Right kidney (tissue), 1 donor: ENCODE measurements around the gene FCER1G.
"Not testable (repeated sequence)": the region's sequence is repeated elsewhere in the genome, so short reads cannot be mapped to it uniquely, and the experiment has no call there.

Source experiments
- DNase-seq: peaks from one replicate; pipeline ENCODE4 v3.0.0-alpha.2; 2016

The FCER1G gene

DNA sequence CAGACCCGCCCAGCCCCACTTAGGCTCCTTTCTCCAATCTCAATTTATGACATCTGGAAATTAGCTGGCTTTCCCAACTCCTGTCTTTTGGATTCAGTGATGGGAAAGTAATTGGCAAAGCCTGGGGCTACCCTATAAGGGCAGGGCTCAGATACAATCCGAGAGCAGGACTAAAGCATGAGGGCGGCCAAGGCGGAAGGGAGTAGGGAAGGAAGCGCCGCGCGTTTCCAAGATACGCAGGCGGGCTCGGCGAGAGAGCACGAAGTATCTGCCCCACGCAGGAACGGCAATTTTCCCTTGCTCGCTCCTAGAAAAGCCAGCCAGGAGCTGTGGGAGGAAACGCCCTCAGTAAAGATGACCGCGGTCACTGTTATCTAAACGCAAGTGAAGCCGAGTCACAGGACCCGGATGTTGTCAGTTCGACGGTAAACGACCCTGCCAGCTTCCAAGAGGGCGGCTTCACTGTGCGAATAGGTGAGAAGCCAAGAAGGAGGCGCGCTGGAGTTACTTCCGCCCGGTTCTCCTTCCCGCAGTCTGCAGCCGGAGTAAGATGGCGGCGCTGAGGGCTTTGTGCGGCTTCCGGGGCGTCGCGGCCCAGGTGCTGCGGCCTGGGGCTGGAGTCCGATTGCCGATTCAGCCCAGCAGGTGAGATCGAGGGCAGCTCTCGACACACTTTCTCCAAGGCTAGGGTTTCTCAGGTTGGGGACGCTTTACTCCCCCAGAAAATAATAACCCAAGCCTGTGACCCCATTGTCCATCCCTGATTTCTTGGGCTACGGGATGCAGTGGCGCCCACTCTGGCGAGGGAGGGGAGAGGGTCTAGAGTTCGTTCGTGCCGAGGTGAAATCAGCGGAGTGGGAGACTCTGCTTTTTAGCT lies 13.0 kb upstream of the FCER1G start, which contains the start of gene NDUFS2:
NDUFS2 (plus strand) TSS at position 532 of the 877 bp plus-strand sequence; CDS start at position 551, 19 bp downstream.
- peak; percentile 92 for DNase-seq

DNA sequence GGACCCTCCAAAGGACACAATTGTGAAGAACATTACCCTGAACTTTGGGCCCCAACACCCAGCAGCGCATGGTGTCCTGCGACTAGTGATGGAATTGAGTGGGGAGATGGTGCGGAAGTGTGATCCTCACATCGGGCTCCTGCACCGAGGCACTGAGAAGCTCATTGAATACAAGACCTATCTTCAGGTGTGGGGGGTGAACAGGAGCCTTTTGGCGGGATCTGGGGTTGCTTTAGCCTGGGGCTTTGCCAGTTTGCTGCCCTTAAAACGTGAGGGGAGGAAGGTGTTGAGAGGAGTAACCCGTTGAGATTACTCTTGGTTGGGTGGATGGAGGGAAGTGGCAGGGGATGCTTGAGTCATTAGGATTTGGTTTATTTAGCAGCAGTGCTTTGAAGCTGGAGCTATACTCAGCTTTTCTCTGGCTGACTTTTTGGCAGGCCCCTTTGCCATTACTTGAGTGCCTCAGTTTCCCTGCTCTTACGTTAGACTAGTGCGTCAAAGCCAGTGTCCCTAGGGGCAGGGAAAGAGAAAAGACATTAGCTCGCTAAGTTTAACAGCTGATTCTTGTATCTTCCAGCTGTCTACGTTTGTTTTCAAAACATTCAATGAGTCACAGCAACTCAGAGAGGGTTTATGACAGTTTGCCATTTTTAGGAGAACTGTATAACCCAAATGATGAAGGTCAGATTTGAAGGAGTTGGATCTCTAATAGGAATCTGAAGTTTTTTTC lies 8.5 kb upstream of the FCER1G start:
- DNase-seq: no peak

DNA sequence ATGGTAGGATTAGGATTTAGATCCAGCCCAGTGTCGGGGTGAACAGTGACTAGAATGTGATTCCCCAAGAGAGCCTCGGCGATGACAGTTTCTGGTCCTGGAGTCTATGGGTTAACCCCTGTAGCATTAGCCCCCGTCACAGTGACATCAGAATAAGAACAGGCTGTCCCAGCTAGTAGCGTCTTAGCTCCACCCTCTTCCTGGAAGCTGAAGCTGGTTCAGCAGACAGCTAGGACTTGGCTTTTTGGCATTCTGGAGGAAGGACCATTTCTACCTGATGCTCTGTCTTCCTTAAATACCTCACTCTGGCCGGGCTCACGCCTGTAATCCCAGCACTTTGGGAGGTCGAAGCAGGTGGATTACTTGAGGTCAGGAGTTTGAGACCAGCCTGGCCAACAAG lies 7.9 kb upstream of the FCER1G start:
- no peak for DNase-seq

DNA sequence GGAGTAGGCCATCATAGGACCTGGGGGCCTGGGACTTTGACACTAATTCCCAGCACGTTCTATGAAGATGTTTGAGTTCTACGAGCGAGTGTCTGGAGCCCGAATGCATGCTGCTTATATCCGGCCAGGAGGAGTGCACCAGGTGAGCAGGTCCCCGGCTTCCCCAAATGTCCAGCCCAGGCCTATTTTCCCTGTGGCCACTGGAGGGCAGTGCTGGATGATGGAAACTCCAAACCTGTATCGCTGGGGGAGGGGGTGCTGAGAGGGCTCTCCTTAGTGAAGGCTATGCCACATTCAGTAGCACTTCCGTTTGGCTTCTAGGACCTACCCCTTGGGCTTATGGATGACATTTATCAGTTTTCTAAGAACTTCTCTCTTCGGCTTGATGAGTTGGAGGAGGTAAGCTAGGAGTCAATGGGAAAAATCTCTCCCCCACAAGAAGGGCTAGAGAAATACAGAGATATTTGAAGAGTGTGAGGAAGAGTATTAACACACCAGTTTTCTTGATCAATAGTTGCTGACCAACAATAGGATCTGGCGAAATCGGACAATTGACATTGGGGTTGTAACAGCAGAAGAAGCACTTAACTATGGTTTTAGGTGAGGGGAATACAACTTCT lies 5.2 kb upstream of the FCER1G start:
- DNase-seq: peak; percentile 52

DNA sequence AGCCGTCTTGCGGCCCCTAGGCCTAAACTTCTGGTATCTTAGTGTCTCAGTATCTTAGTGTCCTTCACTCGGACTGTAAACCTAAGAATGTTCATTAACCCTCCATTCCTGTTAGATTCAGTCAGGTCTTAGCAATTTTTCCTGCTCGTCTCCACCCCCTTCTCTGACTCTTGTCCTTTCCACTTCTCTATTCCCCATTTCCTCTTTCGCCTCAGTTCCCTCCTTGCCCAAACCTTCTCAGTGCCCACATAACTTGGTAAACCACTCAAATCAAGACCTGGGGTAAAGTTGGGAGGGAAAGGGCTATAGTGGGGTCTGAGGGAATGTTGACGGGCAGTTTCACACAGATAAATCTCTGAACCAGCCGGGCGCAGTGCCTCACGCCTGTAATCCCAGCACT lies 726 bp upstream of the FCER1G start:
- no peak for DNase-seq

DNA sequence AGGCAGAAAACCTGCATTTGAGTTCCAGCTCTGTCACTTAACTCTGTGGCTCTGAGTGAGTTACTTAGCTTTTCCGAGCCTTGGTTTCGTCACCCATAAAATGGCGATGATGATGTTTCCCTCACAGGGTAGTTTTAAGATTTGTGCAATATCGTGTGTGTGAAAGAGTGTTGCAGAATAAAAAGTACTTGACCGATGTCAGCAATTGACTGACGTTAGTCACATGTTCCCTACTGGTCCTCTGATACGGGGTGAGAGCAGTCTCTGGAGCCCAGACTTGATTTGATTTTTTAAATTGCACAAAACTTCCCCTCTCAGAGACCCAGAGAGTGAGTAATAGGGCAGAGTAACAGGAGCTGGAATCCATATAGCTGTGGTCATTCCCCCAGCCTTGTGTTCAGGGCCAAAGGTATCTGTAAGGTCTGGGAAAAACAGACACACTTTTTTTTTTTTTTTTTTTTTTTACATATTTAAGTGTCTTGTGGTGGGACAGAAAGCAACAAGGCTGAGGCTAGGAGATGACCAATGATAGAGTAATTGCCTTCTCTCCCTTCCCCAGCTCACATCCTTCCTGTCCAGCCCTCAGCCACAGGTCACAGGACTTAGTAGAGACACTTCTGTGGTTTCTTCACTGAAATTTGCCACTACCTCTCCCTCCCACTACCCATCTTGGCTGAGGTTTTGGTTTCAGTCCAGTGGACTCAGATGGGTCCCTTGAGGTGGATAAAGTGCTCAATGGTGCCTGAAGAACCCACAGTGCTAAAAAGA lies 2.0 kb downstream of the FCER1G start:
- no peak for DNase-seq

DNA sequence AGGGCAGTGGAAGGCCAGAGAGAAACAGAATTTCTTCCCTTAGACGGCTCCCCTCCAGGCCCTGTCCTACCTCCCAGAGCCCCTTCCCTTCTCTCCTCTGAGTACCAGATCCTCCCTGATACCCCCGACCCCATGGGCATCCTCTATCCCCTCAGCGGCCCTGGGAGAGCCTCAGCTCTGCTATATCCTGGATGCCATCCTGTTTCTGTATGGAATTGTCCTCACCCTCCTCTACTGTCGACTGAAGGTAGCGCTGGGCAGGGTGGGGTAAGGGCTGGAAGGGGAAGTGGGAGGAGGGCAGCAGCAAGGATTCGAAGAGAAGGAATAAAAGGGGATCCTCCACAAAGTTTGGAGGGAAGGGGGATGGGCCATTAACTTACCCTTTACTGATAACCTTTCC lies 2.7 kb downstream of the FCER1G start:
- no peak for DNase-seq

DNA sequence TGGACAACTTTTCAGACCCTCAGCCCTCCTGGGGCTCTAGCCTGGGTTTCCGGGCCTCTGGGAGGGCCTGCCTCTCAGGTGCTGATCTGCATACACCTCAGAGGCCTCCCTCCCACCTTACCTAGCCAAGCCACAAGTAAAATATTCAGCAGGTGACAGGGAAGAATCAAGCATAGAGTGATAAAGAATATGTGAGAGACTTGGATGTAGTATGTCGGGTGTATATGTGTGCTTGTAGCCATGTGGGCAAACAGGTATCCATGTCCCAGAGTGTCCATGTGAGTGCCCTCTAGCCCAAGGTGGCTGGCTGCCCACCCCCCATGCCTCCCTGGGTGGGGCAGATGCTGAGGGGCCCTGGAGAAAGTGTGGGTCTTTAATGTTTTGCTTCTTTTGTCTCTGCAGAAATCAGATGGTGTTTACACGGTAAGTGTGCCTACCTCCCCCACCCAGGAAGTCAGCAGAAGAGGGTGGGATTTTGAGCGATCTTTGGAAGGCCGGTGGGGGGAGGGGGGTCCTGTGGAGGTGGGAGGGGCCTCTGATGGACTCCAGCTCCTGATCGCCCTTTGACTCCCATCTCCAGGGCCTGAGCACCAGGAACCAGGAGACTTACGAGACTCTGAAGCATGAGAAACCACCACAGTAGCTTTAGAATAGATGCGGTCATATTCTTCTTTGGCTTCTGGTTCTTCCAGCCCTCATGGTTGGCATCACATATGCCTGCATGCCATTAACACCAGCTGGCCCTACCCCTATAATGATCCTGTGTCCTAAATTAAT lies 3.4 kb downstream of the FCER1G start:
- no peak for DNase-seq

DNA sequence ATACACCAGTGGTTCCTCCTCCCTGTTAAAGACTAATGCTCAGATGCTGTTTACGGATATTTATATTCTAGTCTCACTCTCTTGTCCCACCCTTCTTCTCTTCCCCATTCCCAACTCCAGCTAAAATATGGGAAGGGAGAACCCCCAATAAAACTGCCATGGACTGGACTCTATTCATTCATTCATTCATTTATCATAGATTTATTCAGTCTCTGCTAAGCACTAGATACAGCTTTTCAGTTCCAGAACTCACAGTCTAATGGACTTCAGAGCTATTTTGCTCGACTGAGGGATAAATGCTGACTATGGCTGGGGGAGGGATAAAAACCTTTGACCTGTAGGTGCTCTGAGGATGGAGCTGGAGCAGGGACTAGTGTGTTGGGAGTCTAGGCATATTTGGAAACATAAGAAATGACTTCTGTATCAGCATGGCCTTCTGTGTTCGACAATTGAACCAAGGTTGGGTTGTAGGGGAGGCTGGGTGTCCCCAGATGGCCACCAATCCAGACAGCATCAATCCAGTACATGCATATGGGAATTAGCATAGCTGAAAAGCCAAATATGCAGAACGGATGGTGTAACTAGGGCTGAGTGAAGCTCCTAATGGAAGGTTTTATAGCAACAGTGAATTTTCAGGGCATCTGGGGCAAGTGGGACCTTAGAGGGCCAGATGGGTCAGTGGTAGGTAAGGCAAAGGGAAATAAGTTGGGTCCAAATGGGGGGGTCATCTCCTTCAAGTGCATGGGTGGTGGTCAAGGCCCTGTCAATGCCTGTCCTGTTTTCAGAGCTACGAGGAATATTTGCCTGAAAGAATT lies 4.2 kb downstream of the FCER1G start:
- no peak for DNase-seq

DNA sequence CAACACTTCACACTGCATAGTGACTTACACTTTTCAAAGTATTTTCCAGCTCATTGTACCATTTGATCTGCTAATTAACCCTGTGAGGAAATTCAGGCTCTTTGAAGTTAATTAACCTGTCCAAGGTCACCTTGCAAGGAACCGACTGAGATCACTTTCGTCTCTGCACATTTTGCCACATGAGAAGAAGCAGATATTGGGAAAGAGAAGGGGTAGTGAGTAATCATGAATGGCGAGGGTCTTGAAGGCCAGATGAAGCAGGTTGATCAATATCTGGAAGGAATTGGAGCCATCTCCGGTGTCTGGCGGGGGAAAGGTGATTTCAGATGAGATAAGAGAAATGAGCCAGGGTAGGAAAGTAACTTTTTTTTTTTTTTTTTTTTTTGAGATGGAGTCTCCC lies 4.9 kb downstream of the FCER1G start:
- no peak for DNase-seq

DNA sequence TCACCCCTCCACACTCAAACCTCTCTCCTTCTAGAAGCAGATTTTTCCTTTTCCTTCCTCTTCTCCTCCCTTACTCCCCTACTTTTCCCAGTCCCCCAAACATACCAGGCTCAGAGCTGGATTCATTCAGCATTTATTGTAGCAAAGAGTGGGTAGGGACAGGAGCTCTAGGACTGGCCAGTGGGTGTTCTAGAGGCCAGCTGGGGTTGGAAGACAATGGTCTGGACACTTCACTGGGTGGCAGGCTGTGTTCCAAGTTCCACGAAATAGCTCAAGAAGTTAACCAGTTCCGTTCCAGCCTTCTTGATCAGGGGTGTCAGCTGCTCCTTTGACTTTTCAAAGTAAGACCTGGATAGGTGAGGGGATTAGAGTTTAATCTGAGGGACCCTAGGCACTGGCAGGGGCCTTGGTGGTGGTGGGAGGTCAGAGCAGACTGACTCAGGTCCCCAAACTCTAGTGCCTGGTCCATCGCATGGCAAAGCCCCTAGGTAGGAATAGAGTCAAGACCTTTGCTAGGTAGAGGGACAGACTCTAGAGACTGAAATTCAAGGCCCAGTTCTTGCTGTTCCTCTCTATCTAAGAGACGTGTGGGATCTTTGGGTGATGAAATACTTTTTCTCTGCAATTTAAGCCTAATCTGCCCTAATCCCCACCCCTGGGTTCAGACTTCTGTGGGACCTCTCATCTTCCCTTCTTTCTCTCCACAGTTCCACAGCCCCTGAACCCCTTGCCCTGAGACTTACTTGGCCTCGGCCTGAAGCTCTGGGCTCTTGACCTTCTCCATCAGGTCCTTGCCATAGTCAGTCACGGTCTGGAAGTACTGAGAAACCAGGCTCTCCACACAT lies 7.3 kb downstream of the FCER1G start:
- DNase-seq: no peak

DNA sequence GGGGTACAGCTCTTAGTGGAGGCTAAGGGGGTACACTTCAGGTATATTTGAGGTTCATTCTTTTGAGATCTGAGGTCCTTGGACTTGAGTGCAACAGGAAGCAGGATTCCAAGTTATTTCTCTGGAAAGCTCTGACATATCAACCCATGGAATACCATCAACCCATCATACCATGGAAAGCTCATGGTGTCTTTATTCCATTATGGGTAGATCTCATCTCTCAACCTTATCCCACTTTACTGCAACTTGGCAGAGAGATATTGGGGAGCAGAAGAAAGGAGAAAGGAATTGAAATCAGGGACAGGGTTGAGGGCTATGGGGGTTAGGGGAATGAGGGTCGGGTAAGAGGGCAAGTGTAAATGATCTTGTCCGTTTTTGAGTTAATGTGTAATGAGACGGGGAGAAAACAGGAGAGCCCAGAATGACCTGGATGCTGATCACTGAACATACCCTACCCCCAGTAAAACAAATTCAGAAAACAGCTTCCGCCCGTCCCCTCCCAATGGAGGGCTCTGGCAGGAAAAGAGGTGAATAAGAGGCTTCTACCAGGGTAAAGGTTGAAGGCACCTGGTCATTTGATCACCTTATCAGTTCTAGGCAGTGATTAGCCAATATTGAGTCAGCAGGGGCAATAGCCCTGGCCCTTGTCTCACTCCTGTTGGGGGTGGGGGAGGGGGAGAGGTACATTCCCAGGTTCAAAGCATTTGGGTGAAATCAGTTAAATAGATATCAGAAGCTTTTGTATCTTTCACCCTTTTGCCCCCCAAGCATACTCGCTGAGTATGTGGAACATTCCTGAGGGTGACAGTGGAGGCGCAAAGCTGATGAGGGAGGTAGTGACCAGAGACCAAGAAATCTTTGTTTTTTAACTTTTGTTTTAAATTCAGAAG lies 9.0 kb downstream of the FCER1G start:
- DNase-seq: no peak

DNA sequence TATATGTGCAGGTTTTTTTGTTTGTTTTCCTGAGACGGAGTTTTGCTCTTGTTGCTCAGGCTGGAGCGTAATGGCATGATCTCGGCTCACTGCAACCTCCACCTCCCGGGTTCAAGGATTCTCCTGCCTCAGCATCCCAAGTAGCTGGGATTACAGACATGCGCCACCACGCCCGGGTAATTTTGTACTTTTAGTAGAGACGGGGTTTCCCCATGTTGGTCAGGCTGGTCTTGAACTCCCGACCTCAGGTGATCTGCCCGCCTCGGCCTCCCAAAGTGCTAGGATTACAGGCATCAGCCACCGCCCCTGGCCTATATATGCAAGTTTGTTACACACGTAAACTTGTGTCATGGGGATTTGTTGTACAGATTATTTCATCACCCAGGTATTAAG lies 9.6 kb downstream of the FCER1G start:
- not testable (repeated sequence) for DNase-seq

DNA sequence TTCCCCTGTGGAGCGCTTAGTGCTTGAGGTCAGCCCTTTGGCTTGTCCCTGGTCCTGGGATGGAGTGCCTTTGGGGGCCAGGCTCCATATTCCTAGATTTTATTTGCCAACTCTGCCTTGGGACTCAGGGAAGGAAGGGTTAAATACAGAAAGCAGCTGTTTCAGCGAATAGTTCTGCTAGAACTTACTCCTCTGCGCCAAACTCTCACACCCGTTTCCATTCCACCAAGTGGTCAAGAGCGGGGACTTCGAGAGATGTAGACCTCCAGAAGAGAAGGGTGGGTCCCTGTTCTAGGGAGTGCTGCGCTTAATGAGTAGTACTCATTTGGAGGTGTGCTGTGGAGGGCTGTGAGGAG lies 10.1 kb downstream of the FCER1G start:
- no peak for DNase-seq

DNA sequence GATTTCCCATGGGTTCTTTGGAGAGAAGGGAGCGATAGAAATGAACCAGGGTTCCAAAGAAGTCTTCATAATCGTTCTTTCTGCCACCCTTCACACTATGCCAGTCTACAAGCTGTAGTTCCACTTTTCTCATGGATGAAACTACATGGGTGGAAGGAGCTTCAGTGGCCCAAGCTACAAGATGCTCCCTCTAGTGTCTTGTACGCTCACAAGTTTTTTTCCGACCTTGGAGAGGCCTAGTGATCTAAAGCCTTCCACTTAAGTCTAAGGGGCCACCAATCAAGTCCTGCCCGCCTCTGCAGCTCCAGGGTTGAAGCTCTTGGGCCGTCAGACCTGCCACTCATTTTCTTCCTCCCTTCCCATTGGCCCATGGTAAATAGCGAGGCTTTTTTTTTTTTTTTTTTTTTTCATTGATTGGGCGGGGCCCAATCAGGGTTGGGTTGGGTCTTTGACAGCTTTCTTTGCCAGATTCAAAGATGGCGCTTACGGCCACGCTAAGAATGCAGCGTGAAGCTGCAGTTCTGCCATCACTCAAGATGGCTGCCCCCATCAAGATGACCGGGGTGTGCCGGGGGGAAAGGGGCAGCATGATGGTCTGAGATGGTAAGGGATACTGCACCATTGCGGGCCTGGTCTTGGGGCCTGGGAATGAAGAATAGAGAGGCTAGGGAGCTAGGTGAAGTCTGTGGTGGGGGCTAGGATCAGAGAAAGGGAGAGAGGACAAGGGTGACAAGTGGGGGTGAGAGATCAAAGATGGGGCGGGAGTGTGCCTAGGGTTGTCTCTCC lies 10.6 kb downstream of the FCER1G start, which contains the start of gene TOMM40L:
TOMM40L (plus strand) TSS at position 527 of the 786 bp plus-strand sequence. CDS start 430 bp downstream, outside the sequence.
- DNase-seq: peak; percentile 76

DNA sequence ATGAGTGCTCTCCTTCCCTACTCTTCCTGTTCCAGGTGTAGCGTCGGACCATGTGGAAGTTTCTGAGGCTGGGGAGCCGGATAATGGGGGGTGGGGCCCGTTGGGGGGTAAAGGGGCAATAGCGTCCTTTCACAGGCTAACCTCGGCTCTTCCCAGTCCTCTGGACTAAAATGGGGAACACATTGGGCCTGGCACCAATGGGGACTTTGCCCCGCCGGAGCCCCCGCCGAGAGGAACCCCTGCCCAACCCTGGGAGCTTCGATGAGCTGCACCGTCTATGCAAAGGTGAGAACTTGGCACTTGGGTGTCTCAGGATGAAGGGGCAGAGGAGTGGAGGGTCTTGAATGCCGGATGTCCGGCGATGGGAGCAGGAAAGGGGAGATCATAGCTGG lies 11.2 kb downstream of the FCER1G start:
- DNase-seq: no peak

DNA sequence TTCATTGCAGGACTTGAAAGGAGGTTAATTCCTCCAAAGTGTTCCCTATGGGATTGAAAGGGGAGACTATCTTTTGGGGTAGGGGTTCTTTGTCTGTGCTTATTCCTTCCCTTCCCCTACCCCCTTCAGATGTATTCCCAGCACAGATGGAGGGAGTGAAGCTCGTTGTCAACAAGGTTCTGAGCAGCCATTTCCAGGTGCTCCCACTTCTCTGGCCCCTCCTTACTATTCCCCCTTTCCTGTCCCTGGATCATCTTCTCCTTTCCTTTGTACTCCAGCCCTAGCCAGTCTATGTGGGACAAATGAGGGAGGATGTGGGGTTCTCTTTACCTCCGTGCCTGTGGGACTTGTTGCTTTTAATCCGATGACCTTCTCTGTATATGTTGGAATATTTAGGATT lies 11.7 kb downstream of the FCER1G start:
- DNase-seq: no peak
